B cell (primary cell): ENCODE data around the gene ST6GALNAC3.

ENCODE experiments used
- EZH2 ChIP-seq: IDR thresholded peaks from 2 replicates; pipeline ENCODE4 v1.6.1; 2012; ENCODE audit warnings: borderline replicate concordance, low read depth, mild to moderate bottlenecking, moderate library complexity, low read length; ENCODE audit not compliant: insufficient read depth, poor library complexity, severe bottlenecking
- TF ChIP-seq, protein P1 (sequence below): fragments of 200-600 bp; IDR thresholded peaks from one replicate; pipeline ENCODE4 v1.8.0; 2022; ENCODE audit warnings: antibody characterized with exemption, mild to moderate bottlenecking

DNA sequence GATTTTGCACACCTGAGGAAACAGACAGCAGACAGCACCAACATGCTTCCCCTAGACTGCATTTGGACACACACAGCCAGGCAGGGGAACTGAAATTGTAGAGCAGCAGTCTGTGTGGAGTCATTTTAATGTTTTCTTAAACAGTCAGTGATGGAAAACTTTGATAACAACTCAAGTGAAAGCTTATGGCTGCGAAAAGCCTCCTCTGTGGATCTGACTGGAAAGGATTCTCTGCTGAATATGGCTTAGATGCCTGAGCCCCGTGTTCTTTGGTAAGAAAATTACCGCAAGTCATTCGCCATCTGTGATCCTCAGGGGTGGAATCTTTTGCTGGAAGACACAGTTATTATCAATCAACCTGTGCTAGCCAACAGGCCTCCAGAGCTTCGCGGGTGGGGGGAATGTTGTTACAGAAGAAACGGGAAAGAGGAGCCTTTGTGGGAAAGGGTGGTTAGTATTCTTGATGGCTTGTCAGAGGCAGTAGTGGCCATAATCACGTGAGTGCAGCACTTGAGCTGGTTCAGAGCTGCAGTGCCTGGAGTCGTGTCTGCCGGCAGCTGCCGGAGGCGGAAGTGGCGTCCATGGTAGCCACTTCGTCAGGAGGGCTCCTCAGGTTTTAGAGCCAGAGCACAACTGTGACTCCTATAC, 204.7 kb downstream of the ST6GALNAC3 start:
- TF ChIP-seq, protein P1, sequence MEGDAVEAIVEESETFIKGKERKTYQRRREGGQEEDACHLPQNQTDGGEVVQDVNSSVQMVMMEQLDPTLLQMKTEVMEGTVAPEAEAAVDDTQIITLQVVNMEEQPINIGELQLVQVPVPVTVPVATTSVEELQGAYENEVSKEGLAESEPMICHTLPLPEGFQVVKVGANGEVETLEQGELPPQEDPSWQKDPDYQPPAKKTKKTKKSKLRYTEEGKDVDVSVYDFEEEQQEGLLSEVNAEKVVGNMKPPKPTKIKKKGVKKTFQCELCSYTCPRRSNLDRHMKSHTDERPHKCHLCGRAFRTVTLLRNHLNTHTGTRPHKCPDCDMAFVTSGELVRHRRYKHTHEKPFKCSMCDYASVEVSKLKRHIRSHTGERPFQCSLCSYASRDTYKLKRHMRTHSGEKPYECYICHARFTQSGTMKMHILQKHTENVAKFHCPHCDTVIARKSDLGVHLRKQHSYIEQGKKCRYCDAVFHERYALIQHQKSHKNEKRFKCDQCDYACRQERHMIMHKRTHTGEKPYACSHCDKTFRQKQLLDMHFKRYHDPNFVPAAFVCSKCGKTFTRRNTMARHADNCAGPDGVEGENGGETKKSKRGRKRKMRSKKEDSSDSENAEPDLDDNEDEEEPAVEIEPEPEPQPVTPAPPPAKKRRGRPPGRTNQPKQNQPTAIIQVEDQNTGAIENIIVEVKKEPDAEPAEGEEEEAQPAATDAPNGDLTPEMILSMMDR: no peak
- no peak for TF ChIP-seq EZH2
